CD4-positive, alpha-beta T cell treated with Interleukin-21 for 1 hour (primary cell): ENCODE measurements around the gene IGF2BP2.

ENCODE experiments used
- DNase-seq: peaks from one replicate; pipeline ENCODE4 v3.0.0-alpha.2; 2020

IGF2BP2 gene

DNA sequence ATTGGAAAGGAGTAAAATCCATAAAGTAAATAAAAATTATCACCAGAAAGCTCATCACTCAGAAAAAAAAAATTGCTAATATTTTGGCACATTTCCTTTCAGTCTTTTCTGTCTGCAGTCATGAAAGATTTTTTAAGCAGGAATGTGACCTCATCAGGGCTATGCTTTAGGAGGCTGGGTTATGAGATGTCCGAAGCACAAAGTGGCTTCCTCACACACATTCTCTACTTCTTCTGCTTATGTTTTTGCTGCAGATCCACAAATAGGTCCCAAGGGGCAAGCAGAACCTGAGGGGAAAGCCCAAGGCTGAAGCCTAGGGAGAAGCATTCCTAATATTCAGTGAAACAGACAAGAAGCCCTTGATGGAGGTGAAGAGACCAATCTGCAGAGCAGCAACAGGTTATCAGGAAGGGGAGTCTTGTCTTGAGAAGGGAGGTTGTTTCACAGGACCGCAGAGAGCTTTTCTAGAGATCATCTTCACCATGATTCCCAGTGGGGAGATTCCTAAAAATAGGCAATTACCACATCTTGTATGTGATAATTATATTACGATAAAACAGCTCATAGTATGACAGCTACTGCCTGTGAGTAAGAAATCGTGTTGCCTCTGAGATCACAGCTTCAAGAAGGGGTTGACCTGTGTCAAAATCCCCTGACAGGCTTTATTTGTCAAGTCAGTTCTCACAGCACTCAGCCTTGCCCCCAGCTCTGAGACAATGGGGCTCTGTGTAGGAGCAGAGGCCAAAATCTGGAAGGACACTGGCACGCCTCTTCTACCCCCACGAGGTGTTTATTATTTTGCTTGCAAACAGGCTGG, 60.5 kb downstream of the IGF2BP2 start:
- DNase-seq: no peak

DNA sequence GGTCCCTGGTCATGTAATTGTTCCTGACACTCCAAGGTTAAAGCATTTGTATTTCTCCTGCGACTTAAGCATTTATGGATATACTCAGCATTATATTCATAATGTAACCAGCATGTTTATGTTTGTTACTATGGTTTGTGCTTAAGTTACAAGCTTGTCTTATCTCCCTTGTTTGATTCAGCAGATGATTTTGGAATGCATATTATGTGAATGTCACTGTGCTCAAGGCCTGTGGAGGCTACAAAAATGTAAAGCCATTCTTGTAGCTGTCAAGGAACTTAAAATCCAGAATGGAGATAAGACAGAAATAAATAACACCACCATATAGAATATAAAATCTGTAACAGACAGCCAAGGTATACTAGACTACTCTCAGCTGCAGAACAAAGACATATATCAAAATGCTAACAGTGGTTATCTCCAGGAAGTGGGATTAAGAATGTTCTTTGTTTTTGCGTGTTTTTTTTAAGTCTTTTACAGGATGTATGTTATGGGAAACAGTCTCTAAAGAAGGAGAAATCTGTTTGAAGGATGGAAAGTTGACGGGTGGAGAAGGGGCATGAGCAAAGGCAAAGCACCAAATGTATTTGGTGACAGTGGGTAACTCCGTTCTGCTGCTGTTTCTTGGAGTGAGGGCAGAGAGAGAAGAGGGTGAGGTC, 61.4 kb downstream of the IGF2BP2 start:
- DNase-seq: no peak

DNA sequence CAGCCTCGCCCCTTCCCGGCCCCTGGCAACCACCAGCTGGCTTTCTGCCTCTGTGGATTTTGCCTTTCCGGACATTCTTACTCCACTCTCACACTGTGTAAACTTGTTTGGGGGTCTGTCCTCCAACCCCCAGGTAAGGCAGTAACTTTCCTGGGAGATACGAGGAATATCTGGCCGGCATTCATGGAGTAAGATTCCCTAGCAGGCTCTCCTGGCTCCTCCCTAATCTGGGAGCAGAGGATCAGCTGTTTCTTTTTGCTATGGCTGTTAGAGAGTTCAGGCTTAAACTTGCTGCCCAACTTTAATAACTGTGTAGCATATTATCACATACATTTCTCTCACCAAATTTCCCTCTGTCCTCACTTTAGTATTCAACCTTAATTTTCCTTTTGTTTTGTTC, 64.3 kb downstream of the IGF2BP2 start:
- DNase-seq: no peak

DNA sequence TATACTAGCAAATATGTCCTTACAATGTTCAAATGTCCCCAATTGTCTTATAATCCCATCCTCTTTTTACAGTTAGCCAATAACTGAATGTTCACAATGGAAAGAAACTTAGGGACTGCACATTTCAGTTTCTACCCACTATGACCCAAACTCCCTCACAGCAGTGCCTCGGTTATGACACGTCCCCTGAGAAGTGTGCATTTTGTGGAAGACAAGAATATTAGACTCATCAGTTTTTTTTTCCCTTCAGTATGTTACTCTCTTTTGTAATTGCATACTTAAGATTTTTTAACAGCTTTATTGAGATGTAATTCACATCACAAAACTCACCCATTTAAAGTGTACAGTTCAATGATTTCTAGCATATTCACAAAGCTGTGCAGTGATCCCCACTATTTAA, 64.8 kb downstream of the IGF2BP2 start:
- DNase-seq: no peak

DNA sequence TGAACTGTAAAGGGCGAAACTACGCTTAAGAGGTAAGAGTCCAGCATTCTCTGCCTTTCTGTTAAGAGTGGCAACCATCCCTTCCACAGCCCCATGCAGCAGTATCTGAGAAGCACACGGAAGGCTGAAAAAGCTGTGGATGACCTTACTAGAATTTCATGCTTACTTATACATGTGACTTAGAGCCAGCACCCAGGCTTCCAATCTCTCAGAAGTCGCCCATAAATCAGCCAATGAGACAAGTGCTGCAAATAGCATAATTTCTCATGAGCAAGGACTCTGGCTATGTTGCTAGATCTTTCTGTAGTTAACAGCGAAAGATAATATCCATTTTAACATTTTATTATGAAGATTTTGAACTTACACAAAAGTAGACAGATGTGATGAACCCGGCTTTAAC, 65.3 kb downstream of the IGF2BP2 start:
- DNase-seq: no peak

DNA sequence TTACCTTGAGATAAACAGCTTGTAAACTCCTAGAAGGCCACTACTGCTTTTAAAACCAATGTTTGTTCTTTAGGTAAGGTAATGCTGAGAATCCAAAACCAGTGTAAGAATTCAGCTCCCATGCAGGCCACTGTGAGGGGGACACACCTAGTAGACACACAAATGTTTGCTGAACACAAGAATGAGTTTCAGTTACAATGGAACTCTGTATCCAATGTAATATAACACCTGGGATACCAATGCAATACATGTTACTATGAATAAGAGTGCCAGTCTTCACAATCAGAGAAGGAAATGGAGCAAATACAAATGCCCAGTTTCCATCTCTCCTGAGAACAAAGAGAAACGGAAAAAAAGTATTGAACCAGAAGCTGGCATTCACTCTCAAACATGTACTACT, 65.9 kb downstream of the IGF2BP2 start:
- no peak for DNase-seq

DNA sequence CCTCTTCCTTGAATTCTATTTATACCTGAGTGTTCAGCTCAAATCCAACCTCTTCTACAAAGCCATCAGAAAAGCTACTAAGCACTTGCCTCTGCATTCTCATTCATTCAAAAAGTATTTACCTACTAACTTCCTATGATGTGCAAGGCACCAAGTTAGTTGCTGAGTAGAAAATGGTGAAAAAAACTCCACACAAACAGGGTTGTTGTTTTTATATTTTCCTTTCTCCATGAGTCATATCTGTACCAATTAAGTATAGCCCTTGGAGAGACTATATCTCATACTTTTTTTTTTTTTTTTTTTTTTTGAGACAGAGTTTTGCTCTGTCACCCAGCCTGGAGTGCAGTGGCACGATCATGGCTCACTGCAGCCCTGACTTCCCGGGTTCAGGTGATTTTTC, 67.7 kb downstream of the IGF2BP2 start:
- DNase-seq: no peak

DNA sequence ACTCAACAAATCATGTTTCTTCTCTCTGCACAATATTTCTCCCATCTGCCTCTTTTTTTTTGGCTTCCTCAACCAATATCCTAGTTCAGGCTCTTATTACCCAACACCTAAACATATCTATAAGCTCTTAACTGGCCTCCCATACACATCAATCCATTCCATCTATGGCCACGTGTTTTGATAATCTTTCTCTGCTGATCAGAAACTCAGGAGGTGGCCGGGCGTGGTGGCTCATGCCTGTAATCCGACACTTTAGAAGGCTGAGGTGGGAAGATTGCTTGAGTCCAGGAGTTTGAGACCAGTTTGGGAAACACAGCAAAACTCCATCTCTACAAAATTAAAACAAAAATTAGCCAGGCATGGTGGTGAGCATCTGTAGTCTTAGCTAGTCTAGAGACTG, 68.4 kb downstream of the IGF2BP2 start:
- no peak for DNase-seq

DNA sequence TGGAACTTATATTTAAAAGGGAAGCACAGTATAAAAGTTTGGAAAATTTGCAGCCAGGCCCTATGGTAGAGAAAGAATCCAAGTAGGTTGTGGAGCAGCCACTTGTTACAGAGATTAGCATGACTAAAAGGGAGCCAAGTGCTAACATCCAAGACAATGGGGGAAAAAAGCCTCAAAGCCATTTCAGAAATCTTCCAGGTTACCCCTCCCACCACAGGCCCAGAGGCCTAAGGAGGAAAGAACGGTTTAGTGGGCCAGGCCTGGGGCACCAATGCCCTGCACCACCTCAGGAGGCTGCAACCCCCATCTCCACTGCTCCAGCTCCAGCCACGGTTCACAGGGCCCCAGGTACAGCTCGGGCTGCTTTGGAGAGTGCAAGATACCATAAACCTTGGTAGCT, 69.9 kb downstream of the IGF2BP2 start:
- DNase-seq: no peak

DNA sequence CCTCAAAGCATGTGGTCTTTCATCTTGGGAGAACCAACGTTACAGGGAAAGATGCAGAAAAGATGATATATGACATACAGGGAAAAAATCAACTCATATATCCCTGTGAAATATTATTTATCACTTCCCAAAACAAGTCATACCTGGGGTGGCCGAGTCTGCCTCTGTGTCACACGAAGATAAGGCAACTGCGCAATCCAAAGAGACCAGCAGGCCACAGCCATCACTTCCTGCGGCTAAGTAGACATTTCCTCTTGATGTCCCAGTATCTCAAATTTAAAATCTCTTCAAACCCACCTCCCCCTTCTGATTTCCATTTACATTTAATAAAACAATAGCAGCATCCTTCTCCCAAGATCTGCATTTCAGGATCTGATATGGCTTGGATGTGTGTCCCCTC, 71.5 kb downstream of the IGF2BP2 start:
- no peak for DNase-seq

DNA sequence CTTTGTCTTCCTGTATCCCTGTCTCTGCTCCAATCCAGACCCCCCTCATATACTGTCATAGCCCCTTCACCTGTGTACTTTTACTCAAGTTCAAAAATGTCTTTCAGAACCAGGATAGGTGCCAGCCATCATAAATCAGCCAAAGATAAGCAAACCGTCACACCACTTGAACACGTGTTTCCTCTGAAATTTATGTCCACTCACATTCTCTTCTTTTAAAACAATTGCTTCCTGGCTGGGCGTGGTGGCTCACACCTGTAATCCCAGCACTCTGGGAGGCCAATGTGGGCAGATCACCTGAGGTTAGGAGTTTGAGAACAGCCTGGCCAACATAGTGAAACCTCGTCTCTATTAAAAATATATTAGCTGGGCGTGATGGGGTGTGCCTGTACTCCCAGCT, 74.1 kb downstream of the IGF2BP2 start:
- DNase-seq: no peak

DNA sequence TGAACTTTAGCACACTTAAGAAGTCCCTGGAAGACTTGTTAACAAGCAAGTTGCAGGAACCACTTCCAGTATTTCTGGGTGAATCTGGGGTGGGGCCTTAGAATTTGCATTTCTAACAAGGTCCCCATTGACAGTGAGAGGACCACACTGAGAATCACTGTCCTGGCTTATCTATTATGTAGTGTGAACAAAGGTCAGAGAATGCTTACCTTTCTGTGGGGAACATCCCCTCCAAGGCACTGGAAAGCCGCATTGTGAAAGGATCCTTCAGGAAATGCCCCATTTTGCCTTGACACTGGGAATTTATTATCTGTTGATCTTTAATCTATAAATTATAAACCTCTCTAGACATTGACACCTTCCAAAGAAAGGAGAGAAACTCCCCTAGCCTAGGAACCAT, 74.8 kb downstream of the IGF2BP2 start:
- no peak for DNase-seq

DNA sequence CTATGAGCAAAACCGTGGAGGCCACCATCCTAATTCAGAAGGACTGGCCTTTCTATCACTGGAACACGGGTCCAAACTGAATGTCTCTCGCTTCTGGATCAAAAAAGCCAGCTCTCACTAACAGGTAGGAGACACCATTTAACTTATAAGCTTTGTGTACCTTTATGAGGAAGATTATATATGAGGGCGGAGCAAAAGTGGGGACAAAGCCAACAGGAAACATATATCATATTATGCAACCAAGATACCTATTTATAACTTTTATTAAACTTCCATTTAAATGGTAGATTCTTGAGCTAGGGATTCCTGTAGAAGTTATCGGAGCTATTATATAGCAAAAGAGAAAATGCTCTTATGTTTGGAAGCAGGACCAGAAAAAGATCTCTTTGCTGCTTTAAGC, 78.4 kb downstream of the IGF2BP2 start:
- DNase-seq: no peak

DNA sequence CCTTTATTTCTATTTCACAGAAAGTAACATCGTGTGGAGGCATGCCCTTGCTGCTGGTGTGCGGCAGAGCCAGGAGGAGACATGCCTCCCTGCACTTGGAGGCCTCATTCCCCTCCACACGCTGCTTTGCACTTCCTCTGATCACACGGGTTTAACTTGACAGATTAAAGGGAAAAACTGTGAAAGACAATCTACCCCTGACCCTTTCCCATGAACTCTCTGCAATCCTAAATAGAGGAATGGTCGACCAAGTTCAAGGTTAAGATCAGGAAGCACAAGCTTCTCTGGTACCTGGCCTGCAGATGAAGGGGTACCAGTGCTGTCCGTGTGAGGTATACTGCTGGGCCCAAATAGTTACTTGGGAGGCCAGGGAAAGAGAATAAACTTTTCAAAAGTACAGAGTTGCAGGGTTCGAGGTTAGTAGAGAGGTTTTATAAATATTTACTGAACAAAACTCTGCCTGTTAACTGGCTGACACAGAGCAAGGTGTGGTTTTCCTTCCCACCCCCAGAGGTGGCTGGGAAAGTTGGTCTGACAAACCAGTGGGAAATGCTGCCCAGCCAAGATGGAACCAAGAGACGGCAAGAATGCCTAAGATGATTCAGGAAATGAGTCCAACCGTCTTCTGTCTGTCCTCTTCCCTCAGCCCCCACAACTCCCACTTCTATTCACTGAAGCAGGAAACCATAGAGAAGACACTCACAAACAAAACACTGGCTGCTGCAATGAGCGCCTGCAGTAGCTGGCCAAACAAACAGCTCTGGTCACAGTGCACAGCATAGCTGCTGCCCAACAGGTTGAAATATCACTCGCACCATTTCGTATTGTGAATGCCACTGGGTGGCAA, 79.6 kb downstream of the IGF2BP2 start:
- no peak for DNase-seq

DNA sequence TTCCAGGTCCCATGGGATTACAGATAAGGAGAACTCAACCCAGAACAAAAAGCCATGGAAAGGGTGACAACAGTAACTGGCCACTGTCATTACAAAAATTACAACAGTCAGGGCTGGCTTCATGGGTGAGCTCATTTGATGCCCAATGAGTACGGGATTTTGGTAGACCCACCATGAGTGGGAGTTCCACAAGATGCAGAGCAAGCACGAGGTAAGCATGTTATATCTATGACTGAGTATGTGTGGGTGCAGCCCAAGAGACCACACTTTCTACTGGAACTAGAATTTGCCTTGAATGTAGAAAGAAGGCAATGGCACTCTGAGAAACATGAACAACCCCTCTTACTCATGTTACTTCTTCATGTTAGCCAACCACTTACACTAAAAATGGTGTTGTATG, 83.3 kb downstream of the IGF2BP2 start:
- no peak for DNase-seq

DNA sequence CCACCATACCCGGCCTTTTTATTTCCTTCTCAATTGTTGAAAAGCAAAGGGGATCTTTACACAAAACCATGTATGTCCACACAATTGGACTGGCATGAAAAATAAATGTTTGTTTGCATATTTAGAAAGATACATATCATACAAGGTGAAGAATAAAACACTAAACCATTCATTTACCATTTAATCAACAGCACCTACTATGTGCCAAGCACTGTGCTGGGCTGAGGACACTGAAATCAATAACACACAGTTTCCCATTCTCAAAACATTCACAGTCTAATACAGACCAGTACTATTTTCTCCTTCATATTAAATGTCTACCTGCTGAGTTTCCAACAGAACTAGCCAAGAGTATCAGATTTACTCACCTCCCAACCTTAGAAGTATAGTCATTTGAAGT, 84.7 kb downstream of the IGF2BP2 start:
- DNase-seq: no peak

DNA sequence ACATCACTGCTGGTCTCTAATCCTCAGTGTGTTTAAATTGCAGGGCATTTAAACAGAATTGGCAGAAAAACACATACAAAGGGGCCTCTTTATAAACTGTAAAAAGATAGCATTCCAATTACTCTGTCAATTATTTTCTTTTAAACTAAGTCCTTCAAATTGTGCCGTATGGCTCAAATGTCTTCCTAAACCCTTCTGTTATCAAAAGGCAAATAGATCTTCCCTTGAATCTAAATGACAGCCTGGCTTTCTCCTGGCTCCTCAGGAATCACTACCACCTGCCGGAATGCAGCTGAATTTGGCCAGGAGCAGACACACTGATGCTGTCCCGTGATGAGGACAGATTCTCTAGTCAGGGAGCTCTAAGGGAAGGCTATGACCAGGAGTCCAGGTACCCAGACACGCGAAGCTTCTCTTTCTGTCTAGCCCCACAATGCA, 85.6 kb downstream of the IGF2BP2 start:
- no peak for DNase-seq

DNA sequence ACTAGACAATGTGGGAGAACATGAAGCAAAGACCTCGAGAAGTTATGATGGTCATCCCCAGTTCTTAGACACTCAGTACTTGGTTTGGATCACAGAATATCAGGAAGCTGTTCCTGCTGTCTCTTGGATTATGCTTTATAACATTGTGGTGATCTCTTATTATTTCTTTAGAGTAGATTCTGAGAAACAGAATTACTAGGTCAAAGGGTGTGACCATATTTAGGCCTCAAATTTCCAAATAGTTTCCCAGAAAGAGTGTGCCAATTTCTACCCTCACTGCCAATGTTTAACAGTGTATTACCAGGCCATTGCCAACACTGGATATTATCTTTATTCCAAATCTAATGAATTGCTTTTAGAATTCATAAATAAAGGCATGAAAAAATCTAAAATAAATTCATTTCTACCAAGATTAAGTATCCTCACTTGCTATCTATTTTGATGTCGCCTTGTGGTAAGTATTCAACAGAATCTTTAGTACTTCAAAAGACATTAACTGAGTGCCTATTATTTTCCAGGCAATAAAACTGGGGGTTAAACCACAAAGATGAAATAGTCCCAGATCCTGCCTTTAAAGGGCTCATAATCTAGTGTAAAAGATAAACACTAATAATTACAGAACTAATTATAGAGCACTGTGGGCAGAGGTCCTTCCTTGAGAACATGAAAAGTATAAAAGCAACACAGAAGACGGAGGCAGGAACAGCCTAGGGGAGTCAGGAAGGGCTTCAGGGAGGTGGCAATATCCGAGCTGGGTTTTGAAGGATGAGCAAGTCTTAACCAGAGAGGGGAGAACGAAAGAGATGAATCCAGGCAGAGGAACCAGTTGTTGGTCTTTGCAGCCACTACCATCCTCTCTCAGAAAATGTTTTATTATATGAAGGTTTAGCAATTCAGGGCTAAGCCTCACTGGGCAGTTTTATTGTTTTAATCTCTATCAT, 86.8 kb downstream of the IGF2BP2 start:
- no peak for DNase-seq

DNA sequence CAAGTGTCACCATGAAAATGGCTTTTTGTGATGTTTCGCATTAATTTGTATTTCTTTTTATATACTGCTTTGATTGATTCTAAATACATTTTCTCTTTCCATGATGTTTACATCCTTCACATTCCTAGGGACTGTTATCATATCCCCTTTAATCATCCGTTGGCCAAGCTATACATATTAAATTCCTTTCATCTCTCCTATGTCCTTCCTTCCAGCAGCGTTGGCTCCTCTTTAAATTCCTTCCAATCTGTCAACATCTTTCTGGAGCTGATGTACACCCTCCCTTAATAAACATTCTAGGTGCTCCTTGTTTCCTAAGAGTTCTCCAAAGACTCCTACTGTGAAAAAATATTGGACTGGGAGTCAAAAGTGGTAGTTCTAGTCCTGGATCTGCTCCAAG, 87.8 kb downstream of the IGF2BP2 start:
- DNase-seq: no peak

DNA sequence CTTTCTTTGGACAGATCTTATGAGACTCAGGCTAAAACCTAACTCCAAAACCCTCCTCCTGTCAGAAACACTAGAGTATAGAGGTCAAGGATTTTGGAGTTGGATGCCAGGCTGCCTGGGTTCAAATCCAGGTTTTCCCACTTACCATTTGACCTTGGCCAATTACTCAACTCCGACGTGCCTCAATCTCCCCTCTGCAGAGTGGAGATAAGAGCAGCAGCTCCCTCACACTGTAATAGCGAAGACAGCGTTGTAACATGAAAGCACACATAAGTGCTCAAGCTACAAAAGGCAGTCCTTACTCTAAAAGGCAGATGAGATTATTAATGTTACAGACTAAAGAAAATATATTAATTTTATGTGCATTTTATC, 90.1 kb downstream of the IGF2BP2 start:
- DNase-seq: no peak

DNA sequence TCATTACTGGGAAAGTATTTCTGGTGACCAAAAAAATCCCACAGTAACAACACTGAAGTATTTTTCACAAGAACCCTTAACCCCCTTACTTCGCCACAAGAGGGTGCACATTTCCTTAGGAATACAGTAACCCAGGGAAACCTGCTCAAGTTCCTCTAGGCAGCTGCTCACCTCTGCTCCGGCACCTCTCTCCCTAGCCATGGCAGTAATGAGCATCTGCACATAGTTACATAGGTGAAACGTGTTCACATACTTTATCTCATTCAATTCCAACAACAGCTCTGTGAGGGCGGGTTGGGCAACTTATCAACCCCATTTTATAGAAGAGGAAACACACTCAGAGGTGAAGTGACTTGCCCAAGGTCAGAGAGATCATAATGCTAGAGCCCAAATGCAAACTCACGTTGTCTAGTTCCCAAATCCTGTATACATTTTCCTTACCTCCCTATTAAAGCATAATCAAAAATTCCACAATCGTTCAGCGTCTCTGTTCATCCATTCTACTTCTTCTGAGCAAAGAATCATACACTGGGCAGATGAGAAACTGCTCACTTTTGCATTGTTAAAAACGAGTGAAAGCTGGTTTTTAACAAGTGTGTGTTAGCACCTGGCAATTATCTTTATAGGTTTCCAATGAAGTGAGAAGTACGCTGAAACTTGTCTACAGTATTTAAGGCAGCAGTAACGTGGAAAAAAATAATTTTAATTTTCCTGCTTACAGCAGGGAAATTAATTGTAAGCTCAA, 90.7 kb downstream of the IGF2BP2 start:
- no peak for DNase-seq

DNA sequence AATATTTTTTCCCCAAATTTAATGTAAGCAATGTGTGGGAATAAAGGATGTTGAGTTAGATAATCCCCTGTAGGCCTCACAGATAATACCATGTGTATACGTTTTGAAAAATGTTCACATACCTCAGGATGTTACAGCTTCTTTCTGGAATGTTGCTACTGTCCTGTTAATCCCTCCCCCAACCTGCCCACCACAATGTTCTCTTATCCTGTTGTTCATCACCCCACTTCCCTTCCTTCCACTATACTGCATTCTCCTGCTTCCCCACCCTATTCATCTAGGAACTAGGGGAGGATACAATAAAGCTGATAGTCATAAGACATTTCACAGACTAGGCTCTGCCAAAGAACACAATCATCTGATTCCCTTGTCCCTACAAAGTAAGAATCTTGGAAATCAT, 92.1 kb downstream of the IGF2BP2 start:
- DNase-seq: no peak
